ENCODE data around the gene SLC35F4.

SLC35F4 gene

DNA sequence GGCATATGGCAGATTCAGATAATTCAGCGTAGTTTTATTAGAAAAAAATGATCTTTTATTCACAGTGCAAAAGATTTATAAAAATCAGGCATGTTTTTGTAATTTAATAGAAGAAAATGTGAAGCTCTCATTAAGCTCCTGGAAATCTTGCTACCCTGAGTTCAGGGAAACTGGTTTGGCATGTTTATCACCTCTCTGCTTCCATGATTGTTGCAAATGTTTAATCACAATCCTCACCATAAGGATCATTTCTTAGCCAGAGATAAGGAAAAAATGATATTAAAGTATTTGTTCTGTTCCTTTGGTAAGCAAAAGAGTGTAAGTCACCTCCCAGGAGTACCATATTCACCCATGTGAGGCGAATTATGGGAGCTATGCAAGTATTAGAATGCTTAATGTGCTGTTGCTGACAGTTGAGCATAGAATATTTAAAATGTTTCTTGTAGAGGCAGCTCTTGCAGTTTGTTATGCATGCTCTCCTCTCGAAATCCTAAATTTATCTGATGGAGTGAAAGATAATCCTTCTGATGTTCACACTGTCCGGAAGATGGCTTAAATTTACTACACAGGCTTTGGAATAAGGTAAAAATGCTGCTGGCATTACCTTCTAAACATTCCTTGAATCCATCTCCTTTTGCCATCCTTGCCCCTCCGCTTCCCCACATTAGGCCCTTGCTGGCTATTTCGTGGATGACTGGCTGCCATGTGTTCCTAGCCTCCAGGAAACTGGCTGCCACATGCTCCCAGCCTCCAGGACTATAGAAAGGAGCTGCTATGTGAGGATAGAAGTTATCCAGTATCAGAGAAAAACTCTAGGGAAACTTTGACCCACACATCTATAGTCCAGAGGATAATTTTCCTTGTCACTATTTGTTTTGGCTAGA lies 256.5 kb downstream of the SLC35F4 start:
- DNase-seq, result no peak

DNA sequence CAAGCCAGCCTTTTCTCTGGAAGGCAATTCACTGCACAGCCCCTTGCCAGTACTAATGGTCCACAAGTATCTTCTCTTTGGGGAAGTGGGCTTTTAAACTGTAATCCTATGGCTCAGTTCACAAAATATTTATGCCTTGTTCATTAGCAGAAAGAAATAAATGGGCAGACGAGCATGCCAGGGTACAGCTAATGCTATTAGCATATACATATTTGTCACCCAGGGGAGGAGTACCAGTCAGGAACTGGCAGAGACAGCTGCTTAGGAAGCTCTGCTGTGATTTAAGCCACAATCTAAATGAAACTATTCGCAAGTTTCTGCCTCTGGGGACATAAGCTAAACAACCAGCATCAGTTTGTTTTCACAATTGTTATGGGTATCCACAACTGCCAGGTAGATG lies 258.8 kb downstream of the SLC35F4 start:
- DNase-seq, result no peak

DNA sequence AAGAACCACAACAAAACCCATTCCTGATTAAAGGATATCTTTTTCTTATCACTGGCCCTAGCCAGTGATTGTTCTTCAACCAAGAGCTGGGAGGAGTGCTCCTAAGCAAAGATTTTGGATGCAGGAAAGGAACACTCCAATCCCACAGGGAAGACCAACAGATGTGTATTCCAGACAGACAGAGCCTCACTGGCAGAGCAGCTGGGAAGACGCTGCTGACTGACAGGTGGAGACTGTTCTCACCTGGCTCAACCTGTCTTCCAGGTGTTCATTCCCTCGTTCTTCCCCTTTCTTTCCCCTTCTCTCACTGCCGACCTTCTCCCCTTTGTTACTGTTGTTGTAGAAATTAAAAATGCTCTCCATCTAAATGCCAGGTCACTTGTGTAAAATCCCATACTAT lies 282.5 kb downstream of the SLC35F4 start:
- no peak for DNase-seq

DNA sequence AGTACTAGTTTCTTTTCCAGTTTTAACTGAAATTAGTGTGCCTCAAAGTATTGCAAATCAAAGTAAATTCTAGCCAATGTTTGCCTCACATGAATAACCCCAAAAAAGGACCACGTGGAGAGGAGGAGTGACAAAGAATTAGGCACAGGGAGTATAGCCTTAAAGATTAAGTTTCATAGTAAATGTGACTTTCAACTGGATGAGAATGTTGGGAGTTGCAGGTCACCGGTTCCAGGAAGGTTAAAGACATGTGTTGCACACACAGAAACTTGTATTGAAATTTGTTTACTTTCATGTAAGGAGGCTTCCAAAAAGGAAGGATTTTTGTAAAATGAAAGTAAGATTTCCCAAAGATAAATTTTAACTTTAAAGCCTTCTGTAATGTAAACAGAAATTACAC lies 283.1 kb downstream of the SLC35F4 start:
- DNase-seq, result no peak

GRCh38 chr14:57578801-57579200 lies 287.1 kb downstream of the SLC35F4 start:
- no peak for DNase-seq

DNA sequence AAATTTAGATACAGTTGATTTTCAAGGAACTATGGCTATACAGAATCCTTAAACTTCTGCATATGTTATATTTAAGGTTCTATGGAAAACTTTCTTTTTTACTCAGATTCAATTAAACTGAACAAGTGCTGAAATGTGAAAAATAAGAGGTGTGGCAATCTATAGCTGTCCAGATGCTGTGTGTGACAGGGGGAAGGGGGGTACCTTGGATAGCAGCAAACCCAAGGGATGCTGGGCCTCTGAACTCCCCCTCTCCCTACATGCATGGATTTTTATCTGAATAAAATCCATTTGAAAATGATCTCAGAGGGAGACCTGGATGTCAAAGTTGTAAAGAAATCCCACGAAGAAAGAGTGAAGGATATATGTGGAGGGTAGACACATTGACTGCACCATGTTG lies 289.4 kb downstream of the SLC35F4 start:
- no peak for DNase-seq

DNA sequence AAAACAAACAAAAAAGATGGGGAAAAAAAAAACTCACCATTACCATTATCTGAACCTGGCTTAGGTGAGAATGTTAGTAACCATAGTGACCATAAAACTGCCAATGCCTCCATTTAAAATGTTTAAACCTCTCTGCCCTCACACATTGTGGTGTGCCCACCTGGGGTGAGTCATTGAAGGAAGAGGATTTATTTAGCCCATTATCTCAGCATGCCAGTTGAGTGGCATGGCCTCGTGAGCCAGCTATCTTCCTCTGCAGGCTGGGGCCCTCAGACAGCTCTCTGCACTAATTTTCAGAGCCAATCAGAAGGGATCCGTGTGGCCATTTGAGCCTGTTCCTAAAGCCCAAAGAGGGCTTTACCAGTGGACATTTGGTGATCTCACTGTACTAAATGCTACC lies 290.4 kb downstream of the SLC35F4 start:
- DNase-seq, result no peak

DNA sequence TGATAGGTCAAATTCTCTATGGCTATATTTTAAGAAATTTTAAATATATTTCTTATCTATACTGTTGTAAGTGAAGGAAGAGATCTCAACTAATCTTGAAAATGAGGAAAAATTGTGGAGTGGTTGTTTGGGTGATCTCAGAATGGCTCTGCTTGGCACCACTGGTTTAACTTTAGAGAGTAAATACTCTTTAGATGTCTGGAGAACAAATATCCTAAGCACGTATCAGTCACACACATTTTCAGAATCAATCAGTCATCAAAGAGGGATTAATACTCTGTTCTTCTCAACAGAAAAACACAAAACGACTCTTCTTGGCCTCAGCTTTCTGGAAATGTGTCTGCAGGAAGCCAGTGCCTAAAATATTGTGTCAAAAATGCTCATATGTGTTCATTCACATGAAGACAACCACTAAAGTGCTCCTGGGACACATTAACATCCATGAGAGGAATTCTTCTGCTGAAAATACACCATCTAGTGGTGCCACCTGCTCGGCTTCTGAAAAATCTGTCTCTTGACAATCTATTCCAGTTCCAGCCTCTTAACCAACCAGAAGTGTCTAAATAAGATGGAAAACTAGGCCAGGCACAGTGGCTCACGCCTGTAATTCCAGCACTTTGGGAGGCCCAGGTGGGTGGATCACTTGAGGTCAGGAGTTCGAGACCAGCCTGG lies 291.1 kb downstream of the SLC35F4 start:
- no peak for DNase-seq

DNA sequence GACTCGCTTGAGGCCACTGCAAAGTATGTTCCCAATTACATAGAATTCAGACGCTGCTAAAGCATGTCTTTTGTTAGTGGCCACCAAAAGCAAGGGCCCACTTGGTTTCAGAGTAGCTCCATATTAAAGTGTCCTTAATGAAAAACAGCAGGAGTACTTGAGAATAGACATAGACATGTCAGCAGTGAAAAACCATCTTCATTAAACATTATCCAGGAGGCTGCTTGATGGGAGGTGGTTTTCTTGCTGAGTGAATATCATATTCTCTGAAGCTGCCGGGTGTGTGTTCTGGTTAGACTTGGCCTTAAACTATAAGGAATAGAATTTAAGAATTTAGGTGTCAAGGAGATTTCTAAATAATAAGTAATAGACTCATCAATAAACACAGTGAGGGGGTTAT lies 292.7 kb downstream of the SLC35F4 start:
- DNase-seq, result no peak

DNA sequence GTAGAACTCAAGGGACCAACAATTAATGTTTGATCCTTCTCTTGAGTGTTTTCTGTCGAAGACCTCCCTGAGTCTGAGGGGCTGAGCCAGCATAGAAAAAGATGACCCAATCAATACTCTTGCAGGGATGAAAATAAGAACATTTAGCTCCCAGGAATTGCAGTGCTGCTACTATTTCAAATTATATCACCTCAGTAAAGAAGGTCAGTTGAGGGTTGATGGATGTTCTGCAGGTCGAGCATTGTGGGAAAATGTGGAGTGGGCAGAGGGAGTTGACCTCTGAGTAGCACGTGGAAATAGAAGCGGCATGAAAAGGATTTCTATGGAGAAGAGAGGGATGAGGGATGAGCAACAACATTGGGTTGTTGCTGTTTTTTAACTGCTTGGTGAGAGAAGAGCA lies 297.3 kb downstream of the SLC35F4 start:
- DNase-seq, result no peak

- no peak for DNase-seq
Observed at GRCh38 chr14:57567220-57567619, 298.7 kb downstream of the SLC35F4 start.

- DNase-seq, result no peak
Observed at GRCh38 chr14:57560681-57561080, 305.2 kb downstream of the SLC35F4 start.

- DNase-seq, result no peak
Observed at GRCh38 chr14:57559576-57559975, 306.3 kb downstream of the SLC35F4 start.

GRCh38 chr14:57549765-57550420 lies 316.0 kb downstream of the SLC35F4 start:
- no peak for DNase-seq

GRCh38 chr14:57549016-57549564 lies 316.8 kb downstream of the SLC35F4 start:
- no peak for DNase-seq

GRCh38 chr14:57547131-57547530 lies 318.8 kb downstream of the SLC35F4 start:
- DNase-seq, result no peak

GRCh38 chr14:57533214-57533613 lies 332.7 kb downstream of the SLC35F4 start:
- no peak for DNase-seq

DNA sequence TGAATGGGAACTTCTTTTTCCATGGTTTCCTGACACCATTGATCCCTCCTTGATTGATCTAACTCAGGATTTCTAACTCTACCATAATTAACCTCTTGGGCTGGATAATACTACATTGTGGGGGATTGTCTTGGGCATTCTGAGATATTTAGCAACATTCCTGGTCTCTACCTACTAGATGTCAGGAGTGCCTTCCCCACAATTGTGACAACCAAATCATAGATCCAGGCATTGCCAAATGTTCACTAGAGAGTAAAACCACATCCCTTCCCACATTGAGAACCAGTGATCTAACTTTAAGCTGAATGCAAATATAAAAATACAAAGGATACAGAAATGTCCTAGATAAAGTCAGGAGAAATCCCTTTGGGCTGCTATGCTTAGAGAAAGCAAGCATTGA lies 335.3 kb downstream of the SLC35F4 start:
- no peak for DNase-seq

GRCh38 chr14:57526942-57527341 lies 338.9 kb downstream of the SLC35F4 start:
- no peak for DNase-seq

- no peak for DNase-seq
Observed at GRCh38 chr14:57519043-57519442, 346.8 kb downstream of the SLC35F4 start.

All from NCI-H446 treated with DMSO at 0.1 percent for 48 hours (cell line).